Measurements from ENCODE around the gene GTF3C1.

Gene GTF3C1

GRCh38 chr16:27495191-27495590 lies 54.5 kb downstream of the GTF3C1 start:
- Histone ChIP-seq H3K4me1 (no peaks in the 10 kb centered on the region), H3K4me3 (ENCODE audit: low read depth, low read length) (no peak overlapping the region), H3K9ac (no peak overlapping the region), H3K27me3 (ENCODE audit: control insufficient read depth, insufficient read depth, low read length) (no peaks in the 10 kb centered on the region), H3K9me3 (ENCODE audit: control insufficient read depth, low read length) (no peaks in the 10 kb centered on the region), H3K36me3 (ENCODE audit: control insufficient read depth, insufficient read depth, low read length) (no peaks in the 10 kb centered on the region), H2AFZ (no peak overlapping the region), H3K4me2 (ENCODE audit: low read length) (no peak overlapping the region), H3K27ac (no peak overlapping the region), H3K79me2 (no peaks in the 10 kb centered on the region)
- no peak for TF ChIP-seq CTCF (IDR thresholded peaks at IDR 0.05)

- no peaks in the 10 kb centered on the region for H3K4me1 ChIP-seq
- no peak overlapping the region for H3K4me3 ChIP-seq (ENCODE audit: low read depth, low read length)
- H3K9me3 ChIP-seq (ENCODE audit: control insufficient read depth, low read length): no peaks in the 10 kb centered on the region
- H3K9ac ChIP-seq: no peak overlapping the region
- no peaks in the 10 kb centered on the region for H3K36me3 ChIP-seq (ENCODE audit: control insufficient read depth, insufficient read depth, low read length)
- no peak overlapping the region for H3K4me2 ChIP-seq (ENCODE audit: low read length)
- H3K79me2 ChIP-seq: no peaks in the 10 kb centered on the region
- no peak overlapping the region for H3K27ac ChIP-seq
- no peaks in the 10 kb centered on the region for H3K27me3 ChIP-seq (ENCODE audit: control insufficient read depth, insufficient read depth, low read length)
- TF ChIP-seq CTCF (IDR thresholded peaks at IDR 0.05): no peak
- no peak overlapping the region for H2AFZ ChIP-seq
Observed at GRCh38 chr16:27492588-27492979, 57.1 kb downstream of the GTF3C1 start.

- Histone ChIP-seq H3K4me2 (ENCODE audit: low read length) (no peak overlapping the region), H3K27ac (no peak overlapping the region), H3K36me3 (ENCODE audit: control insufficient read depth, insufficient read depth, low read length) (no peaks in the 10 kb centered on the region), H3K27me3 (ENCODE audit: control insufficient read depth, insufficient read depth, low read length) (no peaks in the 10 kb centered on the region), H3K79me2 (no peaks in the 10 kb centered on the region), H3K4me1 (no peaks in the 10 kb centered on the region), H3K9ac (no peak overlapping the region), H3K4me3 (ENCODE audit: low read depth, low read length) (no peak overlapping the region), H2AFZ (no peak overlapping the region), H3K9me3 (ENCODE audit: control insufficient read depth, low read length) (no peaks in the 10 kb centered on the region)
- TF ChIP-seq CTCF (IDR thresholded peaks at IDR 0.05): no peak
Observed at GRCh38 chr16:27491894-27492587, 57.7 kb downstream of the GTF3C1 start.

GRCh38 chr16:27489906-27490305 lies 59.8 kb downstream of the GTF3C1 start:
- TF ChIP-seq CTCF (IDR thresholded peaks at IDR 0.05): no peak
- Histone ChIP-seq H3K4me1 (no peaks in the 10 kb centered on the region), H3K9ac (no peak overlapping the region), H3K27ac (no peak overlapping the region), H3K27me3 (ENCODE audit: control insufficient read depth, insufficient read depth, low read length) (no peaks in the 10 kb centered on the region), H3K9me3 (ENCODE audit: control insufficient read depth, low read length) (no peaks in the 10 kb centered on the region), H3K79me2 (no peaks in the 10 kb centered on the region), H3K4me3 (ENCODE audit: low read depth, low read length) (no peak overlapping the region), H2AFZ (no peak overlapping the region), H3K4me2 (ENCODE audit: low read length) (no peak overlapping the region), H3K36me3 (ENCODE audit: control insufficient read depth, insufficient read depth, low read length) (no peaks in the 10 kb centered on the region)

- H3K79me2 ChIP-seq: no peaks in the 10 kb centered on the region
- no peaks in the 10 kb centered on the region for H3K4me1 ChIP-seq
- no peak overlapping the region for H3K27ac ChIP-seq
- no peak for TF ChIP-seq CTCF (IDR thresholded peaks at IDR 0.05)
- H3K27me3 ChIP-seq (ENCODE audit: control insufficient read depth, insufficient read depth, low read length): no peaks in the 10 kb centered on the region
- H3K4me2 ChIP-seq (ENCODE audit: low read length): no peak overlapping the region
- H3K9ac ChIP-seq: no peak overlapping the region
- no peak overlapping the region for H2AFZ ChIP-seq
- H3K36me3 ChIP-seq (ENCODE audit: control insufficient read depth, insufficient read depth, low read length): no peaks in the 10 kb centered on the region
- H3K4me3 ChIP-seq (ENCODE audit: low read depth, low read length): no peak overlapping the region
- no peaks in the 10 kb centered on the region for H3K9me3 ChIP-seq (ENCODE audit: control insufficient read depth, low read length)
Observed at GRCh38 chr16:27489421-27489820, 60.3 kb downstream of the GTF3C1 start.
